K562 (cell line): ENCODE data around the gene PCGF6. TPM values are rescaled to one million over a fixed set of nuclear protein-coding genes. Genes with fewer than 3 reads are reported as not detected.

Experiments
- ATAC-seq: fragments of 200-7000 bp; cut with Tn5 transposase; 3 replicates; pipeline ENCODE4 v1.9.1; 2020; ENCODE audit warnings: moderate library complexity
- BruUV-seq: library from RNA; stranded (reverse); fragments of 400-500 nt; replicated peaks from 2 replicates; lab custom pipeline; 2021; lab: Mats Ljungman, UMichigan
- CTCF ChIA-PET: fragments of 300-600 bp; formaldehyde crosslinking; extraction: SDS; loops from one replicate; lab custom pipeline; 2021; ENCODE audit warnings: low intra/inter-chr PET ratio; lab: Yijun Ruan, JAX
- POLR2A ChIA-PET: fragments of 300-600, 350-650 bp; sonication (Branson Sonifier 250); formaldehyde crosslinking; extraction: SDS; loops from one replicate; lab custom pipeline; 2021; ENCODE audit warnings: antibody characterized with exemption, inconsistent platforms; lab: Yijun Ruan, JAX
- DNase-seq, 4 experiments: peaks; one replicate each; pipeline versions ENCODE4 v3.0.0 to v3.0.0-alpha.2; 2011 to 2018; ENCODE audit warnings: low spot score in 3 of 4, mixed read lengths in 3 of 4; ENCODE audit errors: extremely low read depth in 1 of 4
- FAIRE-seq: peaks from 2 replicates; lab custom pipeline; 2011; peaks lifted over from hg19 to GRCh38; lab: Jason Lieb, UNC
- H2AFZ ChIP-seq: 2 replicates; pipeline ENCODE4 v1.6.0; 2011; ENCODE audit warnings: low read depth, low read length, control low read depth, inconsistent platforms
- H3K27ac ChIP-seq: fragments of 200-600 bp; 3 replicates; pipeline ENCODE4 v1.8.0; 2011; ENCODE audit warnings: low read depth, mild to moderate bottlenecking, control low read depth, inconsistent platforms, low read length, moderate library complexity, mixed read lengths; ENCODE audit errors: extremely low read depth
- H3K27me3 ChIP-seq, 2 experiments: fragments of 300-600 bp in 1 of 2; 2 replicates in 1 of 2; 3 replicates in 1 of 2; pipeline versions ENCODE4 v1.6.0 to v1.8.0; 2011; ENCODE audit warnings: inconsistent platforms in 2 of 2, low read length in 2 of 2, mild to moderate bottlenecking in 1 of 2, mixed read lengths in 1 of 2, moderate library complexity in 1 of 2; ENCODE audit not compliant: control insufficient read depth in 2 of 2, insufficient read depth in 2 of 2
- H3K36me3 ChIP-seq: fragments of 300-600 bp; 3 replicates; pipeline ENCODE4 v1.8.0; 2011; ENCODE audit warnings: mild to moderate bottlenecking, low read length, inconsistent platforms; ENCODE audit not compliant: control insufficient read depth, insufficient read depth
- H3K4me1 ChIP-seq, 2 experiments: fragments of 200-600 bp in 1 of 2; replicated peaks in 1 of 2; 2 replicates in 1 of 2; 3 replicates in 1 of 2; pipeline versions ENCODE4 v1.5.1 to v1.8.0; 2011; ENCODE audit warnings: inconsistent platforms in 2 of 2, low read length in 2 of 2, mild to moderate bottlenecking in 1 of 2, mixed read lengths in 1 of 2, moderate library complexity in 1 of 2; ENCODE audit not compliant: control insufficient read depth in 2 of 2, insufficient read depth in 2 of 2
- H3K4me2 ChIP-seq: 2 replicates; pipeline ENCODE4 v1.6.1; 2011; ENCODE audit warnings: low read length, control low read depth, inconsistent platforms, mixed read lengths; ENCODE audit not compliant: insufficient read depth
- H3K4me3 ChIP-seq: fragments of 200-600 bp; sonication (generic), shearing (Covaris generic); 2 replicates; pipeline ENCODE4 v1.5.1; 2016; ENCODE audit warnings: control low read depth, inconsistent platforms
- H3K79me2 ChIP-seq: fragments of 200-600 bp; 3 replicates; pipeline ENCODE4 v1.8.0; 2011; ENCODE audit warnings: low read length, inconsistent platforms; ENCODE audit not compliant: control insufficient read depth, insufficient read depth
- H3K9ac ChIP-seq, 2 experiments: 2 replicates each; pipeline versions ENCODE4 v1.6.0 to v1.6.1; 2011; ENCODE audit warnings: low read depth in 2 of 2, low read length in 2 of 2, control low read depth in 1 of 2, inconsistent platforms in 1 of 2, mild to moderate bottlenecking in 1 of 2, mixed read lengths in 1 of 2; ENCODE audit not compliant: insufficient read depth in 1 of 2
- H3K9me1 ChIP-seq: one replicate; pipeline ENCODE4 v1.6.0; 2011; ENCODE audit warnings: inconsistent platforms, mild to moderate bottlenecking, low read length, moderate library complexity; ENCODE audit not compliant: control insufficient read depth, insufficient read depth
- H3K9me3 ChIP-seq: replicated peaks from 2 replicates; pipeline ENCODE4 v1.5.1; 2011; ENCODE audit warnings: low read depth, low read length, inconsistent platforms; ENCODE audit not compliant: control insufficient read depth, insufficient read depth
- H4K20me1 ChIP-seq: replicated peaks from 2 replicates; pipeline ENCODE4 v1.6.1; 2011; ENCODE audit warnings: low read length, inconsistent platforms, mixed read lengths; ENCODE audit not compliant: control insufficient read depth, insufficient read depth
- ARID1B ChIP-seq: fragments of 450-650 bp; IDR thresholded peaks from 2 replicates; pipeline ENCODE4 v1.6.1; 2016; ENCODE audit warnings: antibody characterized with exemption, mild to moderate bottlenecking, inconsistent platforms
- CXXC5 ChIP-seq: fragments of 250-450 bp; sonication (Bioruptor Pico); IDR thresholded peaks from 2 replicates; pipeline ENCODE4 v1.8.0; 2022; ENCODE audit warnings: inconsistent platforms, mild to moderate bottlenecking, moderate library complexity
- FOXK1 ChIP-seq: sonication (generic); formaldehyde crosslinking; IDR thresholded peaks from 2 replicates; pipeline ENCODE4 v1.8.0; 2022; ENCODE audit warnings: missing genetic modification reagents, mild to moderate bottlenecking, borderline replicate concordance
- HMGXB4 ChIP-seq: sonication (generic); formaldehyde crosslinking; IDR thresholded peaks from 2 replicates; pipeline ENCODE4 v1.8.1; 2023; ENCODE audit warnings: mild to moderate bottlenecking, missing genetic modification reagents
- HSF4 ChIP-seq: fragments of 250-450 bp; sonication (Bioruptor Pico); IDR thresholded peaks from 2 replicates; pipeline ENCODE4 v2.1.2; 2022; ENCODE audit warnings: mild to moderate bottlenecking, moderate library complexity, borderline replicate concordance
- KDM4B ChIP-seq, 2 experiments: fragments of 450-650 bp in 1 of 2; sonication (generic) in 1 of 2; IDR thresholded peaks; 2 replicates each; pipeline ENCODE4 v1.6.1; 2016 to 2017; ENCODE audit warnings: borderline replicate concordance in 2 of 2, antibody characterized with exemption in 1 of 2, low read depth in 1 of 2, mild to moderate bottlenecking in 1 of 2
- LARP7 ChIP-seq: fragments of 450-650 bp; IDR thresholded peaks from 2 replicates; pipeline ENCODE4 v1.6.1; 2016
- MYBL2 ChIP-seq, 2 experiments: fragments of 450-650 bp in 1 of 2; sonication (generic) in 1 of 2; formaldehyde crosslinking in 1 of 2; IDR thresholded peaks; 2 replicates each; pipeline versions ENCODE4 v1.6.1 to v1.8.1; 2017 to 2022; ENCODE audit warnings: borderline replicate concordance in 1 of 2, inconsistent platforms in 1 of 2, low read depth in 1 of 2, mild to moderate bottlenecking in 1 of 2, missing genetic modification reagents in 1 of 2, moderate library complexity in 1 of 2
- PCBP1 ChIP-seq: fragments of 200-400 bp; formaldehyde crosslinking; IDR thresholded peaks from 2 replicates; pipeline ENCODE4 v1.6.1; 2018; ENCODE audit warnings: mild to moderate bottlenecking, low read depth, low read length; ENCODE audit not compliant: poor library complexity, severe bottlenecking
- PHB ChIP-seq: fragments of 250-450 bp; sonication (Bioruptor Pico); IDR thresholded peaks from 2 replicates; pipeline ENCODE4 v1.5.0; 2021
- SAFB ChIP-seq: fragments of 200-400 bp; formaldehyde crosslinking; IDR thresholded peaks from 2 replicates; pipeline ENCODE4 v1.6.1; 2017; ENCODE audit warnings: low read depth, low read length, borderline replicate concordance
- SUPT5H ChIP-seq: fragments of 450-650 bp; IDR thresholded peaks from 2 replicates; pipeline ENCODE4 v1.6.1; 2016
- ZNF165 ChIP-seq: fragments of 250-450 bp; sonication (Bioruptor Pico); IDR thresholded peaks from 2 replicates; pipeline ENCODE4 v1.4.0; 2020; ENCODE audit warnings: borderline replicate concordance
- ZNF282 ChIP-seq: sonication (generic); formaldehyde crosslinking; IDR thresholded peaks from 2 replicates; pipeline ENCODE4 v1.8.1; 2023; ENCODE audit warnings: missing genetic modification reagents
- ZNF707 ChIP-seq: fragments of 250-450 bp; sonication (Bioruptor Pico); conservative IDR thresholded peaks from 2 replicates; pipeline ENCODE4 v1.8.0; 2022; ENCODE audit warnings: inconsistent platforms, mild to moderate bottlenecking, moderate library complexity
- ZNF79 ChIP-seq: fragments of 250-450 bp; sonication (Bioruptor Pico); IDR thresholded peaks from 2 replicates; pipeline ENCODE4 v1.4.0; 2020; ENCODE audit warnings: low read depth, mild to moderate bottlenecking, moderate library complexity
- WGBS: fragments of 100-300 bp; shearing (Covaris generic); methylation state at CpG from one replicate; pipeline ENCODE4 v1.1.6; 2016; ENCODE audit warnings: low coverage, mixed read lengths; ENCODE audit not compliant: insufficient coverage; ENCODE audit errors: missing lambda C conversion rate; 5-methylcytosine and 5-hydroxymethylcytosine counted together
- in situ Hi-C: fragments of 300-500 bp; cut with MboI; formaldehyde crosslinking; loops from 4 replicates; pipeline ENCODE4 v1.15.0; 2018; ENCODE audit warnings: inconsistent platforms, mixed read lengths
- intact Hi-C: fragments of 100-400 bp; cut with micrococcal nuclease; formaldehyde crosslinking; loops from 2 replicates; pipeline ENCODE4 v1.14.2; 2022
- polyA plus RNA-seq, 8 experiments: library from polyadenylated mRNA; depleted of rRNA in 4 of 8; stranded (reverse) in 5 of 8; unstranded in 3 of 8; fragments of >200 nt; fragmentation: Nextera tagmentation in 2 of 8; fragmentation: Illumina TruSeq in 1 of 8; extraction: Ambion mirVana in 2 of 8; extraction: Trizol in 1 of 8; gene quantifications; 2 replicates each; pipeline versions ENCODE4 v1.2.1 to v1.2.3, GENCODE V29; 2011 to 2014; ENCODE audit warnings: inconsistent platforms in 1 of 8, missing spikeins in 1 of 8
- total RNA-seq, 7 experiments: library from RNA; depleted of rRNA in 6 of 7; stranded (reverse); fragments of >200 nt in 6 of 7; fragmentation: Illumina TruSeq in 2 of 7; extraction: Trizol in 2 of 7; gene quantifications; 2 replicates each; pipeline versions ENCODE4 v1.2.1 to v1.2.3, GENCODE V29; 2011 to 2021; ENCODE audit warnings: low replicate concordance in 1 of 7

Gene PCGF6
- total and polyA plus RNA-seq, 9 of the 15 experiments (the other 6 are each of a cell fraction or from before 2014, with no cell fraction given), result 8.4 to 24.6 (median 20.6) TPM

DNA sequence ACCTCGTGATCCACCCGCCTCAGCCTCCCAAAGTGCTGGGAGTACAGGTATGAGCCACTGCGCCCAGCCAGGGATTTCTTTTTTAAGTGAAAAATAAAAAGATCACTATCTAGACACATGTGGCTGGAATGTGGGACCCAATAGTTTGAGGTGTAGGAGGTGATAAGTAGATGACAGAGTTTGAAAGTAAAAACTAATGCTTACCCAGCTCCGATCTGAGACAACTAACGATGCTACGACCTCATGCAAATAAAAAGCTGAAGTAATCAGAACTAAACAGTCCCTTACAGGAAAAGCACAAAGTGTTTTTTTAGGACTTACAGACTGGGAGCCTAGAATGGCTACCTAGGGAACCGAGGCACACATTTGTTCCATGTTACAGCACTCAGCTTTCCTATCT is 23.0 kb downstream of the PCGF6 start:
- no peak for FAIRE-seq
- POLR2A ChIA-PET, result no interaction called here
- no peak for ATAC-seq

More for the DNA sequence above, 23.0 kb downstream of the PCGF6 start:
- WGBS, result 94% methylated on average over 5 of the region's 7 CpGs
- H3K4me1 ChIP-seq, result no peaks in the 10 kb centered on the region
- H3K9me3 ChIP-seq, result no peaks in the 10 kb centered on the region; the same call in 1 of the 2 replicates
- no peak overlapping the region for H3K27ac ChIP-seq
- no peak overlapping the region for H3K4me3 ChIP-seq
- no TSS peak for BruUV-seq
- no peak for DNase-seq
- CTCF ChIA-PET, result no interaction called here
- no peaks in the 10 kb centered on the region for H3K9me1 ChIP-seq
- intact Hi-C loops, result no loop called here
- no peaks in the 10 kb centered on the region; the same call in 2 of the 3 replicates for H3K79me2 ChIP-seq
- no peak overlapping the region for H2AFZ ChIP-seq
- in situ Hi-C loops, result no loop called here
- H3K36me3 ChIP-seq, result peaks cover 59% of the 10 kb centered on the region; the same call in 2 of the 3 replicates
- H4K20me1 ChIP-seq, result no peaks in the 10 kb centered on the region
- H3K4me2 ChIP-seq, result no peak overlapping the region
- no peak overlapping the region for H3K9ac ChIP-seq
- TF ChIP-seq LARP7, result no peak
- TF ChIP-seq SAFB, result no peak
- no peak for TF ChIP-seq KDM4B (IDR thresholded peaks at IDR 0.05; ENCODE audit: borderline replicate concordance in 2 of 2, low read depth in 1 of 2)
- no peak for TF ChIP-seq MYBL2 (IDR thresholded peaks at IDR 0.05; ENCODE audit: low read depth)
- no peak for TF ChIP-seq MYBL2 (CRISPR knock-in tag; IDR thresholded peaks at IDR 0.05; ENCODE audit: borderline replicate concordance)
- no peak for TF ChIP-seq ZNF707 (CRISPR knock-in tag)
- no peak for TF ChIP-seq PHB (CRISPR knock-in tag)
- TF ChIP-seq PCBP1, result no peak
- no peak for TF ChIP-seq SUPT5H
- TF ChIP-seq ZNF282 (CRISPR knock-in tag), result no peak
- no peak for TF ChIP-seq ZNF79 (CRISPR knock-in tag)
- no peak for TF ChIP-seq FOXK1 (CRISPR knock-in tag)
- TF ChIP-seq HMGXB4 (CRISPR knock-in tag), result no peak
- no peak for TF ChIP-seq ARID1B
- no peak for TF ChIP-seq HSF4
- no peak for TF ChIP-seq ZNF165 (CRISPR knock-in tag)
- TF ChIP-seq CXXC5 (CRISPR knock-in tag), result no peak
- no peaks in the 10 kb centered on the region for H3K27me3 ChIP-seq
